Suppressor macrophage treated with lipopolysaccharide for 4 hours (primary cell): Measurements from ENCODE around the gene CHCHD5.
"Not testable (repeated sequence)": the region's sequence is repeated elsewhere in the genome, so short reads cannot be mapped to it uniquely, and the experiment has no call there.

Experiments
- DNase-seq: peaks from one replicate; pipeline ENCODE4 v3.0.0-alpha.2; 2020

The CHCHD5 gene

GRCh38 chr2:112584134-112584890 is at the start of gene CHCHD5:
TSS of gene CHCHD5 (plus strand) at chr2:112584609. CDS start at chr2:112584648, 39 bp downstream.
- peak; percentile 98 for DNase-seq

- DNase-seq: no peak
Measured at GRCh38 chr2:112534826-112535225, 49.6 kb upstream of the CHCHD5 start.

- DNase-seq: not testable (repeated sequence)
Measured at GRCh38 chr2:112536665-112537064, 47.7 kb upstream of the CHCHD5 start.

GRCh38 chr2:112539306-112539705 is 45.1 kb upstream of the CHCHD5 start:
- DNase-seq: no peak

GRCh38 chr2:112540906-112541305 is 43.5 kb upstream of the CHCHD5 start:
- no peak for DNase-seq

GRCh38 chr2:112541315-112542122 is 42.9 kb upstream of the CHCHD5 start:
- DNase-seq: peak; percentile 74

GRCh38 chr2:112542123-112542983 is 42.1 kb upstream of the CHCHD5 start, which contains the start of gene POLR1B:
TSS of gene POLR1B (plus strand) at chr2:112542465. CDS start at chr2:112542495, 30 bp downstream.
- peak; percentile 93 for DNase-seq

GRCh38 chr2:112542984-112543661 is 41.3 kb upstream of the CHCHD5 start:
- DNase-seq: no peak

- no peak for DNase-seq
Measured at GRCh38 chr2:112547333-112547732, 37.1 kb upstream of the CHCHD5 start.

GRCh38 chr2:112548980-112549379 is 35.4 kb upstream of the CHCHD5 start:
- DNase-seq: no peak

GRCh38 chr2:112566104-112566503 is 18.3 kb upstream of the CHCHD5 start:
- no peak for DNase-seq

- not testable (repeated sequence) for DNase-seq
Measured at GRCh38 chr2:112566508-112566907, 17.9 kb upstream of the CHCHD5 start.

GRCh38 chr2:112572005-112572404 is 12.4 kb upstream of the CHCHD5 start:
- peak; percentile 2 for DNase-seq

- DNase-seq: no peak
Measured at GRCh38 chr2:112577756-112578155, 6.7 kb upstream of the CHCHD5 start.

GRCh38 chr2:112579241-112579640 is 5.2 kb upstream of the CHCHD5 start:
- peak; percentile 65 for DNase-seq

- no peak for DNase-seq
Measured at GRCh38 chr2:112580084-112580483, 4.3 kb upstream of the CHCHD5 start.

- DNase-seq: peak; percentile 75
Measured at GRCh38 chr2:112582314-112582746, 2.1 kb upstream of the CHCHD5 start.

- peak; percentile 9 for DNase-seq
Measured at GRCh38 chr2:112583497-112584133, 794 bp upstream of the CHCHD5 start.

- DNase-seq: no peak
Measured at GRCh38 chr2:112584891-112585250, 462 bp downstream of the CHCHD5 start.

GRCh38 chr2:112585400-112585799 is 991 bp downstream of the CHCHD5 start:
- DNase-seq: no peak

- no peak for DNase-seq
Measured at GRCh38 chr2:112585873-112586464, 1.6 kb downstream of the CHCHD5 start.
